Keratinocyte (primary cell): ENCODE results near the gene ATP13A3.

Experiments
- CTCF ChIP-seq, 3 experiments: IDR thresholded peaks in 1 of 3; conservative IDR thresholded peaks in 1 of 3; optimal IDR thresholded peaks in 1 of 3; 2 replicates in 2 of 3; 3 replicates in 1 of 3; pipeline versions ENCODE3 to v1.5.1; 2011; ENCODE audit warnings: low read length in 3 of 3, mild to moderate bottlenecking in 3 of 3, moderate library complexity in 2 of 3, control low read depth in 1 of 3, inconsistent platforms in 1 of 3; ENCODE audit not compliant: insufficient read depth in 2 of 3; ENCODE audit errors: extremely low read depth in 1 of 3
- EZH2 ChIP-seq: IDR thresholded peaks from one replicate; pipeline ENCODE4 v1.6.1; 2012; ENCODE audit warnings: inconsistent platforms, mild to moderate bottlenecking, low read length, moderate library complexity

- TF ChIP-seq CTCF (optimal IDR thresholded peaks at IDR 0.05 in 1 of 3, IDR thresholded peaks at IDR 0.05 in 1 of 3, conservative IDR thresholded peaks at IDR 0.05 in 1 of 3; ENCODE audit: extremely low read depth in 1 of 3, insufficient read depth in 2 of 3, low read length in 3 of 3) = no peak
- no peak for TF ChIP-seq EZH2
These were observed 120.8 kb downstream of the ATP13A3 start for GRCh38 chr3:194365978-194366490.
